ENCODE measurements around the gene PMPCA. TPM values are rescaled to one million over a fixed set of nuclear protein-coding genes. Genes with fewer than 3 reads are reported as not detected.

The PMPCA gene
- total RNA-seq, 1 donor from 2014 or later = 86.6 TPM

DNA sequence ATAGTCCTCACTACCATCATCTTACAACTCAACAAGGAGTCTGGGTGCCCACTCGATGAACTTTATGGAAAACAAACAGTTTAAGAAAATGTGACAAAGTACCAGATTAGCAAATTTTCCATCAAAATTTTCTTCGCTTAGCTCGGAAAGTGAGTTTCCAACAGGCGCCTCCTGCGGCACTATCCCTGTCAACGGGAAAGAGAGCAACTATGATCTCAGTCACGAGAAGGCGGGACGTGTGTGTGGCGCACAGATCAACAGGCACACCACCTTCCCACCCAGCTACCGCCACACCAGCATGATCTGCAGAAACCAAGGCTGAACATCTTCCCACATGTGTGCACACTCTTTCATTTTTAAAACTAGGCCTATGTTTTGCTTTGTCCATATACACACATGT, 42.9 kb downstream of the PMPCA start:
- Mint-ChIP-seq H3K36me3 (ENCODE audit: low read depth) (peaks cover 9% of the 10 kb centered on the region), H3K4me3 (no peak overlapping the region), H3K4me1 (no peaks in the 10 kb centered on the region), H3K27me3 (ENCODE audit: low read depth) (no peaks in the 10 kb centered on the region), H3K9me3 (no peaks in the 10 kb centered on the region), H3K27ac (ENCODE audit: unreplicated experiment) (no peak overlapping the region)
- TF ChIP-seq, protein P1, sequence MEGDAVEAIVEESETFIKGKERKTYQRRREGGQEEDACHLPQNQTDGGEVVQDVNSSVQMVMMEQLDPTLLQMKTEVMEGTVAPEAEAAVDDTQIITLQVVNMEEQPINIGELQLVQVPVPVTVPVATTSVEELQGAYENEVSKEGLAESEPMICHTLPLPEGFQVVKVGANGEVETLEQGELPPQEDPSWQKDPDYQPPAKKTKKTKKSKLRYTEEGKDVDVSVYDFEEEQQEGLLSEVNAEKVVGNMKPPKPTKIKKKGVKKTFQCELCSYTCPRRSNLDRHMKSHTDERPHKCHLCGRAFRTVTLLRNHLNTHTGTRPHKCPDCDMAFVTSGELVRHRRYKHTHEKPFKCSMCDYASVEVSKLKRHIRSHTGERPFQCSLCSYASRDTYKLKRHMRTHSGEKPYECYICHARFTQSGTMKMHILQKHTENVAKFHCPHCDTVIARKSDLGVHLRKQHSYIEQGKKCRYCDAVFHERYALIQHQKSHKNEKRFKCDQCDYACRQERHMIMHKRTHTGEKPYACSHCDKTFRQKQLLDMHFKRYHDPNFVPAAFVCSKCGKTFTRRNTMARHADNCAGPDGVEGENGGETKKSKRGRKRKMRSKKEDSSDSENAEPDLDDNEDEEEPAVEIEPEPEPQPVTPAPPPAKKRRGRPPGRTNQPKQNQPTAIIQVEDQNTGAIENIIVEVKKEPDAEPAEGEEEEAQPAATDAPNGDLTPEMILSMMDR (conservative IDR thresholded peaks at IDR 0.05) = no peak
- no peak for DNase-seq (ENCODE audit: low read depth, low spot score)

DNA sequence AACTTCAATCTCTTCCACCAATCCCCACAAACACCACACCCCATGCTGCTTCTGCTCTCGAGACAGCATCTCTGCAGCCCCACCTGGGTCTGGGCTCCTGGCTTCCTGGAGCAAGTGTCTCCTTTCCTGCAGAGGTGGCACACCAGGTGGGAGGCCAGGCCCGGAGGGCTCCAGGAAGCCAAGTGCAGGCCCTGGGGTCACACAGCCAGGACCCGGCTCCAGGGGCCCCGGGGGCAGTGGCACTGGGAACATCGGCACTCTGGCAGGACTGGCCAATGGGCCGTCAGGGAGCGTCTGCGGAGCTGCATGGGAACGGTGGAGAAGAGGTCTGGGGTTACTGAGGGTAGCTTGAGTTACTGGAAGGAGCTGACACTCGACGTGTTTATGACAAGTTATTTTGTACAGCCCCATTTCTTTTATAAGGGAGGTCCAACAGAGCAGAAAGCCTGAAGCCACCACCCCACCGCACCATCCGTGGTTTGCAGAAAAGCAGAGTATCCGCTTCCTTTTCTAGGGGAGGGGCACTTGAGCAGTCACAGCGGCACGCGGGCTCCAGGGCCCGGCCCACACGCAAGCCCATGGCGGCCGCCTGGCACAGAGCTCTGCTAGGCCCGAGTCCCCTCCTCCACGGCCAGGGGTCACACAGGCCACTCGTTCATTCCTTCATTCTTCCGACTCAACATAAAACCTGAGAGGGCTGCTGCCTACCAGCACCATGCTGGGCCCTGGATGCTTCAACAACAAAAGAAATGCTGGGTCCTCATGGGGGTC, 43.8 kb downstream of the PMPCA start:
- H3K27me3 Mint-ChIP-seq (ENCODE audit: low read depth) = no peaks in the 10 kb centered on the region
- no peak overlapping the region for H3K4me3 Mint-ChIP-seq
- H3K27ac Mint-ChIP-seq (ENCODE audit: unreplicated experiment) = no peak overlapping the region
- peaks cover 13% of the 10 kb centered on the region for H3K36me3 Mint-ChIP-seq (ENCODE audit: low read depth)
- H3K4me1 Mint-ChIP-seq = no peaks in the 10 kb centered on the region
- DNase-seq (ENCODE audit: low read depth, low spot score) = no peak
- no peaks in the 10 kb centered on the region for H3K9me3 Mint-ChIP-seq
- TF ChIP-seq, protein P1 (conservative IDR thresholded peaks at IDR 0.05) = no peak

DNA sequence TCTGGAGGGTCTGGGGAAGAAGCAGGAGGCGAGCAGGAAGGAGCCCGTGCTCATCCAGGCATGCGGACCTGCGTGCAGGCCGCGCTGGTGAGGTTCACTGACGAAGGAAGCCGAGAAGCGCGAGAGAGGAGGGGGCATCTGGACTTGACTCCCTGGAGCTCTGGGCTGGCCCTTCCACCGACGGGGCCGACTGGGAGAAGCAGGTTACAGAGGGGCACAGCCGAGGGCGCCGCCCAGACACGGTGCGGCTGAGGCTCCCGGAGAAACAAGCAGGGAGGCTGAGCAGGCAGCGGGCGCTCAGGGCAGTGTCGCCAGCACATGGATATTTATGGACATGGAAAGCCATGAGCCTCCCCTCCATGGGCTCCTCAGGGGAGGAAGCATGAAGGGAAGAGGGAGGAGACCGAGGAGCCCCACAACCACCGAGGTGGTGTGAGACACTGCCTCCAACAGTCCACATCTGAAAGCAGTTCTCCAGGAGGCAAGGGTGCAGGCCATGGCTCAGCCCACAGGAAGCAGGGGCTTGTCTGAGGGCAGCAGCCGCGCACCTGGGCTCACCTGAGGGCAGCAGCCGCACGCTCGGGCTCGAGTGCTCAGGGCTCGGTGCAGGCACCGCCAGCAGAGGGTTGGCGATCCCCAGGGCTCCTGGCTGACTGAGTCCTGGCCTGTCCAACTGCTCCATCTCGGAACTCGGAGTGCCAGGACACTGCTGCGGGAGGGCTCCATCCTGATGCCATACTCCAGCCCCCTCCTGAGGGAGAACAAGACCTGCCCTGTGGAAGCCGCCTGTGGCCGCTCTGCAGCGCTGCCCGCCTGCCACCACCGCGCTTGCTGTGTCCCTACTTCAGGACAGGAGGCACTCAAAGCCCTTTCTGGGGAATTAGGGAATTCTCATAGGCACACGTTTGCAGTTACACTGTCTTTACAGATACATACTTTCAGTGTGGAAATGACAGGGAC, 44.9 kb downstream of the PMPCA start:
- Mint-ChIP-seq H3K4me1 (no peaks in the 10 kb centered on the region), H3K27ac (ENCODE audit: unreplicated experiment) (no peak overlapping the region), H3K27me3 (ENCODE audit: low read depth) (no peaks in the 10 kb centered on the region), H3K4me3 (no peak overlapping the region), H3K9me3 (no peaks in the 10 kb centered on the region), H3K36me3 (ENCODE audit: low read depth) (peaks cover 14% of the 10 kb centered on the region)
- TF ChIP-seq, protein P1 (conservative IDR thresholded peaks at IDR 0.05) = no peak
- no peak for DNase-seq (ENCODE audit: low read depth, low spot score)

DNA sequence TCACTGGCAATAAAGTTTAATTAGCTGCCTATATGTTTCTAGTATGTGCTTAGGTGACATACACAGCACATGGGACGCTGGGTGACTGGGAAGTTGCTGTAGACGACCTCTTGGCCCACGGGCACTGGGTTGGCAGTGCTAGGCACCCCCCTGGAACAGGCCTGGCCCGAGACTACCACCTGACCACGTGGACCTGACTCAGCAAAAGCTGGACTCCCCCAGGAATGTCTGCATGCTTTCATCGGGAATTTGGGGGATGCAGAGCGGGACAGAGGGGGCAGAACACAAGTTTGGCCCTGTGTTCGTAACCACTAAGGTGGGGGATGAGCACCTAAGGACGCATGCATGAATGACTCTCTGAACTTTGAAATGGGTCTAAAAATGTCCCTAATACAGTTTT, 45.8 kb downstream of the PMPCA start:
- Mint-ChIP-seq H3K4me3 (no peak overlapping the region), H3K9me3 (no peaks in the 10 kb centered on the region), H3K27ac (ENCODE audit: unreplicated experiment) (no peak overlapping the region), H3K27me3 (ENCODE audit: low read depth) (no peaks in the 10 kb centered on the region), H3K36me3 (ENCODE audit: low read depth) (peaks cover 14% of the 10 kb centered on the region), H3K4me1 (no peaks in the 10 kb centered on the region)
- no peak for DNase-seq (ENCODE audit: low read depth, low spot score)
- TF ChIP-seq, protein P1 (conservative IDR thresholded peaks at IDR 0.05) = no peak

DNA sequence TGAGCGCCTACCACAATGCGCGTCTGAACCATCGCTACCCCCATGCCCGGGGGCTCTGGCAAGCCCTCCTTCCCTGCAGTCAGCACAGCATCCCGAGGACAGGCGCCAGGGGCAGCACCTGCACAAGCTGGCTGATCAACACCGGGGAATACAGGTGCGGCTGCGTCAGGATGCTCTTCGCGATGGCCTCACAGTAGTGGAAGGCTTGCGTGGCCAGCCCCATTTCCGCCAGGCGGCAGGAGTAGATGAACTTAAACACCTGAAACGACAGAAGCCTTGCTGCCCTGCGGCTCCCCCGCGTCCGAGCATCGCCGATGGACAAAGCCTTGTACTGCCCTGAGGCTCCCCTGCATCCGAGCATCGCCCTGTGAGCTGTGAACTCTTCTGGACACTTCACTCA, 46.9 kb downstream of the PMPCA start:
- no peak for DNase-seq (ENCODE audit: low read depth, low spot score)
- TF ChIP-seq, protein P1 (conservative IDR thresholded peaks at IDR 0.05) = no peak
- Mint-ChIP-seq H3K4me1 (no peaks in the 10 kb centered on the region), H3K27ac (ENCODE audit: unreplicated experiment) (no peak overlapping the region), H3K36me3 (ENCODE audit: low read depth) (peaks cover 12% of the 10 kb centered on the region), H3K27me3 (ENCODE audit: low read depth) (no peaks in the 10 kb centered on the region), H3K4me3 (no peak overlapping the region), H3K9me3 (no peaks in the 10 kb centered on the region)

Data from neural crest cell (in vitro differentiated cells).